Neural progenitor cell (in vitro differentiated cells): ENCODE data around the gene RSPH6A. TPM values are rescaled to one million over a fixed set of nuclear protein-coding genes. Genes with fewer than 3 reads are reported as not detected.

ENCODE experiments used
- DNase-seq: peaks from one replicate; pipeline ENCODE4 v3.0.0-alpha.2; 2016; ENCODE audit warnings: low spot score
- H2AFZ ChIP-seq: fragments of 200-600 bp; sonication (generic); replicated peaks from 2 replicates; pipeline ENCODE4 v1.6.1; 2016; ENCODE audit warnings: antibody characterized with exemption
- H3F3A ChIP-seq: fragments of 200-600 bp; sonication (generic); 2 replicates; pipeline ENCODE4 v1.6.1; 2016; ENCODE audit warnings: antibody characterized with exemption, low read depth
- H3K27ac ChIP-seq: fragments of 200-600 bp; sonication (generic); 2 replicates; pipeline ENCODE4 v1.5.1; 2016; ENCODE audit warnings: mild to moderate bottlenecking
- H3K27me3 ChIP-seq: fragments of 200-600 bp; sonication (generic); 2 replicates; pipeline ENCODE4 v1.6.1; 2016; ENCODE audit warnings: mild to moderate bottlenecking, moderate library complexity
- H3K36me3 ChIP-seq: fragments of 200-600 bp; sonication (generic); 2 replicates; pipeline ENCODE4 v1.5.1; 2016
- H3K4me1 ChIP-seq: fragments of 200-600 bp; sonication (generic); 2 replicates; pipeline ENCODE4 v1.6.1; 2016; ENCODE audit warnings: mixed run types
- H3K4me2 ChIP-seq: fragments of 200-600 bp; sonication (generic); 2 replicates; pipeline ENCODE4 v1.6.1; 2016
- H3K4me3 ChIP-seq: fragments of 200-600 bp; sonication (generic); 2 replicates; pipeline ENCODE4 v1.5.1; 2016
- H3K79me2 ChIP-seq: fragments of 200-600 bp; sonication (generic); 2 replicates; pipeline ENCODE4 v1.6.1; 2016; ENCODE audit warnings: low read depth
- H3K9ac ChIP-seq: fragments of 200-600 bp; sonication (generic); 2 replicates; pipeline ENCODE4 v1.6.1; 2016
- H3K9me3 ChIP-seq: fragments of 200-600 bp; sonication (generic); 2 replicates; pipeline ENCODE4 v1.5.1; 2016; ENCODE audit warnings: low read depth
- H4K20me1 ChIP-seq: fragments of 200-600 bp; sonication (generic); 2 replicates; pipeline ENCODE4 v1.6.1; 2016; ENCODE audit warnings: low read depth
- H3K27ac Mint-ChIP-seq: 3 replicates; pipeline ENCODE4 v1.8.0; 2021; ENCODE audit warnings: mixed read lengths
- H3K27me3 Mint-ChIP-seq: 2 replicates; pipeline ENCODE4 v1.8.0; 2022; ENCODE audit warnings: low read depth, mild to moderate bottlenecking, inconsistent platforms, moderate library complexity, mixed read lengths; ENCODE audit not compliant: insufficient read depth
- H3K36me3 Mint-ChIP-seq: 3 replicates; pipeline ENCODE4 v1.8.0; 2021; ENCODE audit warnings: mixed read lengths
- H3K4me1 Mint-ChIP-seq: 3 replicates; pipeline ENCODE4 v1.8.0; 2021; ENCODE audit warnings: mixed read lengths
- H3K4me3 Mint-ChIP-seq: 3 replicates; pipeline ENCODE4 v1.8.0; 2021; ENCODE audit warnings: mild to moderate bottlenecking, moderate library complexity, mixed read lengths
- H3K9me3 Mint-ChIP-seq: 3 replicates; pipeline ENCODE4 v1.8.0; 2020; ENCODE audit warnings: mixed read lengths
- CTCF ChIP-seq: fragments of 200-600 bp; sonication (generic); IDR thresholded peaks from 2 replicates; pipeline ENCODE4 v1.5.1; 2017; ENCODE audit warnings: antibody characterized with exemption, mild to moderate bottlenecking
- EZH2 ChIP-seq: fragments of 200-600 bp; sonication (generic); IDR thresholded peaks from 2 replicates; pipeline ENCODE4 v1.6.1; 2017; ENCODE audit warnings: antibody characterized with exemption, mild to moderate bottlenecking, moderate library complexity
- EZH2phosphoT487 ChIP-seq: fragments of 200-600 bp; sonication (generic); IDR thresholded peaks from 2 replicates; pipeline ENCODE4 v1.6.1; 2017; ENCODE audit warnings: antibody characterized with exemption
- total RNA-seq: library from RNA; depleted of rRNA; stranded (reverse); fragments of >200 nt; gene quantifications from 2 replicates; pipeline ENCODE4 v1.2.3, GENCODE V29; 2015; ENCODE audit warnings: low replicate concordance

The RSPH6A gene
- total RNA-seq, 1 donor from 2014 or later = not detected

GRCh38 chr19:45767410-45767880 is 47.7 kb downstream of the RSPH6A start:
- Mint-ChIP-seq H3K9me3 (no peaks in the 10 kb centered on the region), H3K27me3 (peaks cover 15% of the 10 kb centered on the region), H3K4me3 (peak overlapping the region; percentile 92), H3K27ac (peak overlapping the region; percentile 85), H3K4me1 (peaks cover 22% of the 10 kb centered on the region), H3K36me3 (peaks cover 3% of the 10 kb centered on the region)
- peaks cover 34% of the 10 kb centered on the region for H3K4me1 ChIP-seq
- no peaks in the 10 kb centered on the region for H3K27me3 ChIP-seq
- no peak for TF ChIP-seq CTCF
- peak overlapping the region; percentile 68 for H3K27ac ChIP-seq
- peaks cover 26% of the 10 kb centered on the region for H4K20me1 ChIP-seq
- H3K79me2 ChIP-seq = peaks cover 25% of the 10 kb centered on the region
- DNase-seq = peak; percentile 88
- peak overlapping the region; percentile 86 for H3K4me3 ChIP-seq
- peak overlapping the region; percentile 99 for H3K4me2 ChIP-seq
- no peak overlapping the region for H2AFZ ChIP-seq
- H3F3A ChIP-seq = peaks cover 55% of the 10 kb centered on the region
- no peaks in the 10 kb centered on the region for H3K9me3 ChIP-seq
- H3K36me3 ChIP-seq = no peaks in the 10 kb centered on the region
- peak overlapping the region; percentile 67 for H3K9ac ChIP-seq

GRCh38 chr19:45766869-45767346 is 48.2 kb downstream of the RSPH6A start:
- H3K36me3 Mint-ChIP-seq = no peaks in the 10 kb centered on the region
- H3K9me3 Mint-ChIP-seq = no peaks in the 10 kb centered on the region
- Histone ChIP-seq H3K36me3 (no peaks in the 10 kb centered on the region), H4K20me1 (peaks cover 23% of the 10 kb centered on the region), H3K4me1 (peaks cover 34% of the 10 kb centered on the region), H3F3A (peaks cover 50% of the 10 kb centered on the region), H3K79me2 (peaks cover 25% of the 10 kb centered on the region), H3K4me3 (peak overlapping the region; percentile 86), H2AFZ (no peak overlapping the region), H3K4me2 (peak overlapping the region; percentile 99), H3K9ac (peak overlapping the region; percentile 59), H3K27ac (peak overlapping the region; percentile 68), H3K27me3 (no peaks in the 10 kb centered on the region), H3K9me3 (no peaks in the 10 kb centered on the region)
- peak overlapping the region; percentile 92 for H3K4me3 Mint-ChIP-seq
- TF ChIP-seq EZH2 = no peak
- no peak for TF ChIP-seq EZH2phosphoT487
- no peak for TF ChIP-seq CTCF
- DNase-seq = peak; percentile 56
- peaks cover 15% of the 10 kb centered on the region for H3K27me3 Mint-ChIP-seq
- peak overlapping the region; percentile 85 for H3K27ac Mint-ChIP-seq
- H3K4me1 Mint-ChIP-seq = peaks cover 17% of the 10 kb centered on the region

- peaks cover 15% of the 10 kb centered on the region for H3K27me3 Mint-ChIP-seq
- H3K4me1 ChIP-seq = peaks cover 34% of the 10 kb centered on the region
- no peak overlapping the region for H3K9ac ChIP-seq
- H3F3A ChIP-seq = peaks cover 44% of the 10 kb centered on the region
- H4K20me1 ChIP-seq = peaks cover 19% of the 10 kb centered on the region
- no peaks in the 10 kb centered on the region for H3K36me3 ChIP-seq
- peaks cover 25% of the 10 kb centered on the region for H3K79me2 ChIP-seq
- peak overlapping the region; percentile 27 for H3K4me3 Mint-ChIP-seq
- no peaks in the 10 kb centered on the region for H3K9me3 Mint-ChIP-seq
- H2AFZ ChIP-seq = no peak overlapping the region
- H3K4me3 ChIP-seq = peak overlapping the region; percentile 86
- no peaks in the 10 kb centered on the region for H3K36me3 Mint-ChIP-seq
- DNase-seq = no peak
- no peaks in the 10 kb centered on the region for H3K9me3 ChIP-seq
- TF ChIP-seq CTCF (no peak), EZH2phosphoT487 (no peak), EZH2 (no peak)
- H3K4me1 Mint-ChIP-seq = peaks cover 17% of the 10 kb centered on the region
- H3K27ac ChIP-seq = no peak overlapping the region
- H3K27ac Mint-ChIP-seq = no peak overlapping the region
- no peaks in the 10 kb centered on the region for H3K27me3 ChIP-seq
- peak overlapping the region; percentile 99 for H3K4me2 ChIP-seq
Observed at GRCh38 chr19:45766296-45766868, 48.7 kb downstream of the RSPH6A start.
